HG03460 (cell line): Measurements from ENCODE around the gene AHDC1.
"Not testable (repeated sequence)": the region's sequence is repeated elsewhere in the genome, so short reads cannot be mapped to it uniquely, and the experiment has no call there.

Experiments
- ATAC-seq: cut with Tn5 transposase; IDR thresholded peaks from one replicate; pipeline ENCODE4 v1.9.1; 2021; ENCODE audit not compliant: unreplicated experiment

Gene AHDC1

DNA sequence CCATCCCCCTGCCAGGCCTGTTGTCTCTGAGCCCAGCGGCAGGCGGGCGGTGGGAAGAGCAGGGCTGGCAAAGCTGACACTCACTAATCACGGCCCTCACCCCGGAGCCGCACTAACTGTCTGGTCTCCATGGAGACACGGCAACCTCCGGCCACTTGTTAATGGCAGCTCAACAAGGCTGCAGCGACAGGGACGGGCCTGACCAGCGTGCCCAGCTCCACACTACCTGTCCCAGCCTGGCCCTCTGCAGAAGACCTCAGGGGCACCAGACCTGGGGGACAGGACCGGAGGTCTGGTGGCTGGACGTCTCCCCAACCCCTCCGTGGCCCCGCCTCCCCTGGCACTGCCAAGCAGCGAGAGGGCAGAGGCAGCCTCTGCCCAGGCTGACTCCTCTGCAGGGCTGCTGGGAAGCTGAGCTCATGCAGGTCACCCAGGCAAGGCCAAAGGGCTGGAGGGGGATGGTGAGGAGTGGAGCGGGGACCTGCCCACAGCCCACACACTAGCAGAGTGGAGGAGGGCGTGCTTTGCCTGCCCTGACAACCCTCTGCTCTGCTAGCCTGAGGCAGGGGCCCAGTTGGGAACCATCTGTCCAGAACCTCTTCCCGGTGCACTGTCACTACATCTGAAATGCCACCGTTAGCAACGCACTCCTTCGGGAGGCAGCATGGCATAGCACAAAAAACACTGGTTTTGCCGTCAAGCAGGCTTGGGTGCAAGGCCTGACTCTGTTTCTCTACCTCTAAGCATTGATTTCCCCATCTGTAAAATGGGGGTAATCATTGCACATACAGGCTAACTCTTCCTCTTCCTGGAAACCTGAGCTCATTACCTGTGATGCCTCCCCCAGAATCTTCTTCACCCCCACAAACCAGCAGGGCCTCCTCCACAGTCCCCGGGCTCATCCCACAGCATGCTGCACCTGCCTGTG lies 84.3 kb downstream of the AHDC1 start:
- no peak for ATAC-seq

DNA sequence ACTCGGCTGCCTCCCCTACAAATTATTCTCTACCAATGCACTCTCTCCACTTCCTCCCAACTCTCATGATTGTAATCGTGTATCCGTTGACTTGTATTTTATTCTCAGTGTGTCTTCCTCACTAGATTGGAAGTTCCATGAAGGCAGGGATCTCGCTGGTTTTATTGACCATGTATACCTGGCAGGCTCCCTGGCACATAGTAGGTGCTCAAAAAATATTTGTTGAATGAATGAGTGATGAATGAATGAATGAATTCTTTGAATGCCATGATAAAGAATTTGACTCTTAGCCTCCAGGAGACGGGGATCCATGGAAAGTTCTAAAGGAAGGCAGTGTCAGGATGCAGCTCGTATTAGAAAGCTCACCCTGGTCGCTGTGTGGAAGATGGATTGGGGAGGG lies 85.1 kb downstream of the AHDC1 start:
- no peak for ATAC-seq

DNA sequence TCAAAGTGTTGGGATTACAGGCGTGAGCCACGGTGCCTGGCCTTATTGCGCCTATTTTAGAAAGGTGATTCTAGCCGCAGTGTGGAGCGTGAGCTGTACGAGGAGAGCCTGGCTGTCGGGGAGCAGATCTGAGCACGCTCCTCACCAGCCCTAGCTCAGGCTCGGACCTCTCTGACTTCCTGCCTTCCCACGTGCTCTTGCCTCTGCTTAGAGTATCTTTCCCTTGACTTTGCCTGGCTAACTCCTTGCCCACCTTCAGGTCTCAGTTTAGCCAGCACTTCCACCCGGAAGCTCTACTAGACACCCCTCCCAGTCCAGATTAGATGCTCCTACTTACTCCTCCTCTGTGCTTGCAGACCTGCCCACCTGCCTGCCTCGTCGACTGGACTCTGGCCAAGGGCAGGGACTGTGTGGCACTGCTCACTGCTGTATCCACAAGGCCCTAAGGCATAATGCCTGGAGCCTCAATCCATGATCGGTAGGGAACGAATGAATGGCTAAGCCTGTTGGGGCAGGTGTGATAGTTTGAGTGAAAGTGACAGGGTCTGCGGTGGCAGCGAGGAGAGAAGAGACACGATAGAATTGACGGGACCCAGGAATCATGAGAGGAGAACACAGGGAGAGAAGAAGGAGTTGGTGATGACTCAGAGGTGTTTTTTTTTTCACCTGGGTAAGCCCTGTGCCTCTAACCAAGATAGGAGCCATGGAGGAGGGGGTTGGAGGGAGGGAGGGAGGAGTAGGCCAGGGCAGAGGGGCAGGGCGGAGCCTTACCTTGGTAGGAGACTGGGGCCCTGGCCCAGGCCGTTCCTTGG lies 85.8 kb downstream of the AHDC1 start:
- no peak for ATAC-seq

DNA sequence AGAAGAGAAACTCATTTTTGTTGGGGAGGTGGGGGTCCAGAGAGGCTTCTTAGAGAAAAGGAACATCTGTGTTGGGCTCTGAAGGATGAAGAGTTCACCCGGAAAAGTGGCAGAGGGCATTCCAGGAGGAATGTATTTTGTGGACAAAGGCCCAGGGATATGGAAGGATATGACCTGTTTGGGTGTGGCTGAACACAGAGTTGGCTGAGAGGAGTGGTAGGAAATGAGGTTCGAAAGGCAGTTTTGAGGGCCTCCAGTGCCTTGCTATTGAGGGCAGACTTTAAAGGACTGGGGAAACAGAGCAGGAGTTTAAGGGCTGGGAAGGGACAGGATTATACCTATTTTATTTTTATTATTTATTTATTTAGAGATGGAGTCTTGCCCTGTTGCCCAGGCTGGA lies 86.6 kb downstream of the AHDC1 start:
- ATAC-seq: no peak

DNA sequence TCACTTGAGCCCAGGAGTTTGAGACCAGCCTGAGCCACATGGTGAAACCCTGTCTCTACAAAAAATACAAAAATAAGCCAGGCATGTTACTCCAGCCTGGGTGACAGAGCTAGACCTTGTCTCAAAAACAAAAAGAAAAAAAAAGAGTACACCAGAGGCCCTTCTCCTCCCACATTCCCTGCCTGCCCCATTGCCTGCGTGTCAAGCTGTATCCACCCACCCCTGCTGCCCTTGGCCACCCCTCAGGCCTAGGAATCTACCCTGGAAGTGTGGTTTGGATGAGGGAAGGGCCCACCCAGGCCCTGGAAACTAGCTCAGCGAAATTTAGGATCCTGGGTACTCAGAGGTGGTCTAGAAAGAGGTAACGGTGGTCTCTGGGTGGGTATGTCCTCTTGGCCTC lies 88.3 kb downstream of the AHDC1 start:
- ATAC-seq: no peak

DNA sequence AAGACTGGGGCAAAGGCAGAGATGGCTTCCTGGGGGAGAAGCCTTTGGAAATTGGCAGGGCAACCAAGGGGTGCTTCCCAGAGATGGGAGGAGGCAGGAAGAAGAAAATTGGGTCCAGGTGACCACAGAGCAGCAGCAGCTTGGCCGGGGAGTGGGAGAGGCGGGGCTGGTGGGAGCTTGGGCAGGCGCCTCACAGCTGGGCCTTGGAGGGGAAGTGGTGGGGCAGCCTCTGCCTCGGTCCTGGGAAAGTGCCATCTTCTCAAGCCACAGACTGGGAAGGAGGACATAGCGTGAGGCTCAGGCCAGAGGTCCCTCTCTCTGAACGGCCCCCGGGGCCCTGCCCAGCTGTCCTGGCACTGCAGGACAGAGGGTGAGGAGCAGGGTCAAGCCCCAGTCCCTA lies 90.0 kb downstream of the AHDC1 start:
- no peak for ATAC-seq

DNA sequence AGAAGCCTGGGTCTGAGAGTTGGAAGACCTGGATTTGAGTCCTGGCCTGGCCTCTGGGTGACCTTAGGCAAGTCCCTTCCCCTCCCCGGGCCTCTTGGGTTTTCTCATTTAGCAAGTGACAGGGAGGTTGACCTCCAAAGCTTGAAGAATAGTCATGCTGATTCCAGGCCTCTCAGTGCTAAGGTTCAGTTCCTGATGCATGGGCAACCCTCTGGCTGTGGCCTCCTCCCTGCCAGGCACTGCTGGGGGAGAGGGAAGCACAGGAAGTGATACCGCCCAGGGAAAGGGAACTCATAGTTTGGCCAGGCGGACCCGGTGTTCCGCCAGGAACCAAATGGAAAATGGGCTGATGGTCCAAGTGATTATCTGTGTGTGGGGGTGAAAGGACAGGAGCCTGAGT lies 90.4 kb downstream of the AHDC1 start:
- no peak for ATAC-seq

DNA sequence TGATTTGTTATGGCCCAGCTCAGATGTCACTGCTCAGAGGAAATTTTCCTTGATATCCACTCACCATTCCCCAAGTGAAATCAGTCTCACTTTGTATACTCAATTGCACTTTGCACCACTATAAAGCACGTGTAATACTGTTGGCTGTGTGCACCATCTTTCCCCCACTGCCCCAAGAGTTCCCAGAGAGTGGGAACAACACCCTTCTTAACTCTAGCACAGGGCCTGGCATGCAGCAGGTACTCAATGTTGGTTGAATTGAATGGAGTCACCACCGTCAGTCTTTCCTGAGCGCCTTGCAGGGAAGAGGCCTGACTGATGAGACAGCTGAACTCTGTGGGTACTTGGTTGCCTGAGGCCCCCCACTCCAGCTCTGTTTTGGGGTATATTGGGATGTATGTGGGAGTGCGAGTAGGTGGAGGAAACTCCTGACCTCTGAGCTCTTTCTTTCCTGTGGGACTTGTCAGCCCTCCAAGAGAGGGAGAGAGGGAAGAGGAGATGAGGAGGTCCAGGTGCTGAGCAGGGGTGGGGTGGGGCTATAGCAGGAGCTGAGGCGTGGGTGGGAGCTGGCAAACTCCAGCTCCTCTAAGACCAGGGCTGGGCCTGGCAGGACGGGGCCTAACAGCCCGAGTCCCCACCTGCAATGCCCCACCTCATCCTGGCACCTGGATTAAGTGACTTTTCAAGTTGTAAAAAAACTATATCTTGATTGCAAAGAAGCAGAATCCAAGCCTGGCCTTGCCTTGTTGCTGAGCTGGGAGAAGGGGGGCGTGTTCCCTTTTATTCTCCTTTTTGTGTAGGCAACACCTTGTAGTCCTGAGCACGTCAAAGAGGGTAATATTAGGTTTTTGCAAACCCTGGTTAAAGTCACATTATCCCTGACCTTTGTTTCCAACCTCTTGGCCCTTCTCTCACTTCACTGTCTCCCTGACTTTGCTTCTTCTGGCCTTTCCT lies 94.5 kb downstream of the AHDC1 start:
- ATAC-seq: no peak

DNA sequence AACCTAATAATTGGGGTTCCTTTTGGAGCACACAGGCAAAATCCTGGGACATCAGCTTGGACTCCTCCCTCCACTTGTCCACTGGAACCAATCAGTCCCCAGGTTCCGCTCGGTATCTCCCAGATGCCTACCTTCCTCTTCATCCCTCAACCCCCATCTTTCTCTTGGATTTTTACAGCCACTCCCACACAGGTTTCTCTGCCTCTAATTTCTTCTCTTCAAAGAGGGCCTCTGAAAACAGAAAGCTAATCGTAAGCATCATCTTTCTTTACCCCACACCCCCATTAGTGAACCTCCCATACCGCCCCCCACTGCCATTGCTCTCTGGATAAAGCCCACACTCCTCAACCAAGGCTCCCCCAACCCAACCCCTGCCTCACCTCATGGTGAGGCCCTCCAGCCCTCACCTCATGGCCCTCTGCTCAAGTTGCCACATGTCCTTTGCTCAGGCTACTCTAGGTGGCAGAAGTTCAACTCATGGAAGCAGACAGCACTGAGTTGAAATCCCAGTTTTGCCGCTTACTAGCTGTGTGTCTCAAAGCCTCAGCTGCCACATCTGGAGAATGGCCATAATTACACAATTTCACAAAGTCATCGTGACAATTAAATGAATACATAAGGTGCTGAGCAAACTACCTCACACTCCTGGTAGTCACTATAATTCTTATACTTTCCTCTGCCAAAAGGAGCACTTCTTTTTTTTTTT lies 95.8 kb downstream of the AHDC1 start:
- ATAC-seq: no peak

DNA sequence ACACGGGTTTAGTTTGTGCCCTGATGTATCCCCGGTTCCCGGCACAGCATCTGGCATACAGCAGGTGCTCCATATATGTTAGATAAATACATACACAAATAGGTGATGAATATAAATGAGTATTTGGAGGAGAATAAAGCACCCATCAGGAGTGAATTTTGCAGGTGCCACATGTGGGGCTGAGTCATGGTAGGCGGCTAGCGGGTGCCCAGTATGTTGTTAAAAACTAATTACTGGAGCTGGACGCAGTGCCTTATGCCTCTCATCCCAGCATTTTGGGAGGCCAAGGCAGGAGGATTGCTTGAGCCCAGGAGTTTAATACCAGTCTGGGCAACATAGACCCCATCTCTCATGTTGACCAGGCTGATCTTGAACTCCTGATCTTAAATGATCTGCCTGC lies 97.2 kb downstream of the AHDC1 start:
- no peak for ATAC-seq

DNA sequence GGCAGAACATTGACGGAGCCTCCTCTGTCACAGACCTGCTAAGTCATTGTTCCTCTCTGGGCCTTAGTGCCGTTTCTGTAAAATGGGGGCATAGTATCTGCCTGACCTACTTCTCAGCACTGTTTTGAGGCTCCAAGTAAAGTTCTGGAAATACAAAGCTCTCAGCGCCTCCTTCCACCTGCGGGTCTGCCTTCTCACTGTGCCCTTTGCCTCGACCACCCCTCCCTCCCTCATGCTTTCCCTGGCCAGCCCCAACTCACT lies 98.6 kb downstream of the AHDC1 start:
- ATAC-seq: no peak

DNA sequence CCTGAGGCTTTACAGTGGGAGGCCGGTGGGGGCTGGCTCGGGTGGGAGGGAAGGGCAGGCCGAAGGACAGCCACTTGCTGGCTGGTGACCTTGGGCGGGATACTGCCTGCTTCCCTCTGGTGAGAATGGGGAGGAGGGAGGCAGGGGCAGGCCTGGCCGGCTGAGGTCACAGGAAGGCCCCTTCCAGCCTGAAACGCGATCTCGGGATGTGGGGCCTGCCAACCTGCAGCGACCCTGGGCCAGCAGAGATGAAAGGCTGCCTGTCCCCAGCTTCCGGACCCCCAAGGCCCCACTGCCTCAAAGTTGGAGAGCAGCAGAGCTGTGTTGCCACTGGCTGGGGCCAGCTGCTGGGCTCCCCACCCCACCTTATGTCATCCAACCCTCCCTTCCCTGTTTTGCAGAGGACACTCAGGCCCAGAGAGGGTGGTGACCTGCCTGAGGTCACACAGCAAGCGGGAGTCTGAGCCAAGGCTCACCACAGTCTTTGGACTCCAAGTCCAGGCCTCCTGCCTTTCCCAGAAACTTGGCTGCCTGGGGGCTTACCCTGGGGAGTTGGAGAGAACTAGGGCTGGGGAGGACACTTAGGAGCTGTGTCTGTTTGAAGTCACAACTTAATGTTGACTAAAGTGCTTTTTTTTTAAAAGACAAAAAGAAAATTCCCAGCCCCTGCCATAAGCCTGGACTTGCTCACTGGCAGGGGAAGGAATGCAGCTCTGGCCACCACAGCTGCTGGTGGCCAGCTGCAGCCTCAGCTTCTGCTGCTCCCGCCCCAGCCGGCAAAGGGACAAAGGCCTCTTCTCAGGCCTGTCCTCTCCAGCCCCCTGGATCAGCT lies 99.1 kb downstream of the AHDC1 start:
- no peak for ATAC-seq

DNA sequence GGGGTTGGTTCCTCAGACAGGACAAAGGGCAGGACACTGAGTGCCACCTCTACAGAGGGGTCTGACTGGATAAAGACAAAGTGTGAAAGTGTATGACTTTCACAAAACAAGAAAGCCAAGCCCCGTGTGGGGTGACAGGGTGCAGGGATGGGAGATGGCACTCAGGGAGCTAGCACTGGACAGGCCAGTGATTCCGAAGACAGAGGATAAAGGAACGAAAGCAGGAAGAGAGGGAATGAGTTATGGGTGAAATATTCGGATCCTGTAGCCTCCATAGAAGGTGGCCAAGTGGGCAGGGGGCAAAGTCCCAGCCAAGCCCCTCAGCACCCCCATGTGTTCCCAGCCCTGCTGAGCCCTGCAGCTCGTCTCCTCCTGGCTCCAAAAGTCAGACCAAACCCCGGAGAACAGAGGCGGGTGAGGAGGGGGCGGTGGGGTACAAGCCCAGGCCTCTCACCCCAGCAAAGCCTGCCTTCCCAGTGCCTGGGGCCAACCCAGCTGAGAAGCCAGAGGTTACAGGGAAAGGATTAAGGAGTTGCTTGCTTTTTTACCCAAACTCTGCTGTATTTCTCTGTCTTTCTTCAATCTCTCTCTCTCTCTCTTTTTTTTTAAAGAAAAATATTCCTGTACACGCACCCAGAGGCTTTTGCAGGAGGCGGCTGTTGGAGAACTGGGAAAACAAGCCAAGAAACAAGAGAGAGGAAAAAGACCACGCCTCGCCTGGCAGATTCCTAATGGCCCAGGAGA lies 99.9 kb downstream of the AHDC1 start:
- ATAC-seq: no peak

DNA sequence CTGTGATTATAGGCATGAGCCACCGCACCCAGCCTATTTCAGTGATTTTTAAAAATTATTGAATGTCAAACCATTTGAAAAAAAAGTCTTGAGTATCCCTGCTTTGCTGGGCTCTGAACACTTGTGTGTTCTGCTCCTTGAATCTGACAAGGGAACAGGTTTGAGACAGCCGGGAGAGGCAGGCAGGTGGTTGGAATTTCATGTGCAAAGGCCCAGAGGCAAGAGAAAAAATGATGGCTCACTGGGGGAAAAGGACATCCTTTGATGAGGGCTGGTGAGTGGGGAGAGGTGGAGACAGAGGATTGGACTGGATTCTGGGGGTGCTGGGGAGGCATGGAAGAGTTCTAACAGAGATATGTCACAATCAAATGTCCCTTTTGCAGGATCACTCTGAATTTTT lies 100.9 kb downstream of the AHDC1 start:
- no peak for ATAC-seq

DNA sequence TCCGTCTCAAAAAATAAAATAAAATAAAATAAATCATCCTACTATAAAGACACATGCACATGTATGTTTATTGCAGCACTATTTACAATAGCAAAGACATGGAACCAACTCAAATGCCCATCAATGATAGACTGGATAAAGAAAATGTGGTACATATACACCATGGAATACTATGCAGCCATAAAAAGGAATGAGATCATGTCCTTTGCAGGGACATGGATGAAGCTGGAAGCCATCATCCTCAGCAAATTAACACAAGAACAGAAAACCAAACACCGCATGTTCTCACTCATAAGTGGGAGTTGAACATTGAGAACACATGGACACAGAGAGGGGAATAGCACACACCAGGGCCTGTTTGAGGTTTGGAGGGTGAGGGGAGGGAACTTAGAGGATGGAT lies 102.8 kb downstream of the AHDC1 start:
- ATAC-seq: not testable (repeated sequence)

DNA sequence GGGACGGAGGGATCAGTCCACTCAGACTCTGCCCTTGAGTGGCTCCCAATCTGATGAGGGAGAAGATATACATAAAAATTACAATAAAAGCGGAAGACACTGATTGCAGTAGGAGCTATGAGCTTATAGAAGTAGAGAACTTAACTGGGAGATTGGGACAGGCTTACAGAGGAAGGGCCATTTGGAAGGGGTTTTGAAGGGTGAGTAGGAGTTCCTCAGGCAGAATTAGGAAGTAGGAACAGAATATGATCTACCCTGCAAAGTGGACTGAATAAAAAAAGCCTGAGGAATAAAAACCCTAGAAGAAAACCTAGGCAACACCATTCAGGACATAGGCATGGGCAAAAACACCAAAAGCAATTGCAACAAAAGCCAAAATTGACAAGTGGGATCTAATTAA lies 104.8 kb downstream of the AHDC1 start:
- ATAC-seq: no peak

DNA sequence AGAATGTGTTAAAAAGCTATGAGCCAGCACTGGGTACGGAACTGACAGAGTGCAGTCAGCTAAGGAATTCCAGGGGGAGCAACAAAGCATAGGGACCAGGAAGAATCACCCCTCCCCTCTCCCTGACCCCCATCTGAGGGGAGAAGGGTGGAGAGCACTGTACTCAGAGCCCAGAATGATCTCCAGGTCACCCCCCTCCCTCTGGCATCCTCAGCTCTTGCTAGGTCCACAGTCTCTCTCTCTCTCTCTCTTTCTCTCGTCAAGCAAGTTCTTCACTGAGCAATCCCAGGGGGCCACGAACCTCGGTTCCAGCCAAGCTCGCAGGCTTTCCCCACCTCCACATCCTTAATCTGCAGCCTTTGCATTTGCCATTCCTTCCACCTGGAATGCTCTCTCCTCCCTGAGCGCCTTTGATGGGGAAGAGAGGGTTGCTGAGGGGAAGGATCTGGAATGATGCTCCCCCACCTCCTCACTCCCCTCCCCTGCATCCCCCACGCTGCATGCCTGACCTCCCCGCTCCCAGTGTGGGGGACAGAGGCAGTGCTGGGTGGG lies 107.3 kb downstream of the AHDC1 start:
- no peak for ATAC-seq

DNA sequence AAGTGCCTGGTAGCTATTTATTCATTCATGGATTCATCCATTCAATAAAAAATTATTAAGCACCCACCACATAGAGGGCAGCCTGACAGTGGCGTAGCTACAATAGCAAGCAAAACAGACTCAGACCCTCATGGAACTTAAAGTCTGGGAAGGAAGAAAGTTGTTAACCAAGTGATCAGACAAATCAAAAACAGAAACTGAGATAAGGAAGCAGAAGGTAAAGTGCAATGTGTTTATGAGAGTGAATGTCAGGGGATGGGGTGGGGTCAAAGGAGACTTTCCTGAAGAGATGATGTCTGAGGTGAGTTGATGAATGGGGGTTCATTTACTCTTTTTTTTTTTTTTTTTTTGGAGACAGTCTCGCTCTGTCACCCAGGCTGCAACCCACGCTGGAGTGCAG lies 111.1 kb downstream of the AHDC1 start:
- no peak for ATAC-seq
